GM12801 (cell line): ENCODE results near the gene HAUS7.

ENCODE experiments used
- CTCF ChIP-seq: IDR thresholded peaks from one replicate; pipeline ENCODE4 v1.5.1; 2011; ENCODE audit warnings: control low read depth; ENCODE audit not compliant: insufficient read length; ENCODE audit errors: extremely low read depth

Gene HAUS7

GRCh38 chrX:153475751-153476281 is 5.4 kb upstream of the HAUS7 start:
- no peak for TF ChIP-seq CTCF

GRCh38 chrX:153475271-153475670 is 4.9 kb upstream of the HAUS7 start:
- TF ChIP-seq CTCF = no peak

GRCh38 chrX:153474718-153475117 is 4.3 kb upstream of the HAUS7 start:
- TF ChIP-seq CTCF = no peak

- TF ChIP-seq CTCF = no peak
These were observed 3.9 kb upstream of the HAUS7 start for GRCh38 chrX:153474266-153474665.

- no peak for TF ChIP-seq CTCF
These were observed 2.8 kb upstream of the HAUS7 start for GRCh38 chrX:153473126-153473525.

- TF ChIP-seq CTCF = no peak
These were observed 1.4 kb upstream of the HAUS7 start for GRCh38 chrX:153471663-153472280.

GRCh38 chrX:153469811-153470410 is 465 bp downstream of the HAUS7 start:
- no peak for TF ChIP-seq CTCF
